Measurements from ENCODE around the gene DENND4B.
A peak's percentile ranks its signal among the peaks of the same experiment; 100 is the strongest.

The DENND4B gene

DNA sequence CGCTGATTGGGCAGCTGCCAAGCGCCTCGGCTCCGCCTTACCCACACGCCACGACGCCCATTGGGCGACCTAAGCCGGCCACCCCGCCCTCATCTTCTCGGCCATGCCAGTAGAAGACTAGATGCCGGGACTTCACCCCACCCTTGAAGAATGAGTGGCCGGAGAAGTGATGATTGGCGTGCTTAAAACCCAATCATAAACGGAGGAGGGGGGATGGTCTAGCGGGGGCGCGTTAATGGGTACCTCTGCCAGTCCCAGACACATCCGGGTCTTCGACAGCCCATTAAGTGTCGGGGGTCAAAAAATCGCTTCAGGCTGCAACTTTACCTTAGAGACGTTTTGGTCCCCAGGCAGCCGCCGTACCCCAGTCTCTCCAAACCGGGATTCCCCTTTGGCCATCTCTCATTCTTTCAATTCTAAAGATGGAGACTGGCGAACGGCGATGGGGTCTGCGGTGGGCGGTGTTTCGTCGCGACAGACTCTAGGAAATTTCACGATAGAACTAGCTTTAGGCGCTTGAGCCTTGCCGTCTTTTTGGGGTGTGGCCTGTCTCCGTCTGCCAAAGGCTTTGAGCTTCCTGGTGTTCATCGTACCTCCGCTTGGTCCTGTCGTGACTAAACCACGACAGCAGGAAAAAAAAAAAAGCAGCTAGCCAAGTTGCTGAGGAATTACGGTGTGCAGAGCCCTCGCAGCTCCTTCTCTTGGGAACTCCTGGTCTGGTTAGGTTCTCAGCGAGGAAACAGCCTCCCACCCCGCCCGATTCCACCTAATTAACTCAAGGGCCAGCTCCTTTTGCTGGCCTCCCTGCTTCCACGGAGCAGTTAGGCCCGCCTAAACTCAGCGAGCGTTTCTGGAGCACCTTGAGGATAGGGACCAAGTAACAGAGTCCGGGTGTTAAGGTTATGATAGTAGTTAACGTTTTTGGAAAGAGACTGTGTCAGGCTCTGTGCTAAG, 23.3 kb downstream of the DENND4B start, which contains the start of gene GATAD2B:
Gene GATAD2B, minus strand, starts transcription at position 1 of the 954 bp plus-strand sequence. CDS start 94,625 bp downstream, outside the sequence.
- peak within 1 kb of the TSS; percentile 95 for H3K4me3 ChIP-seq (ENCODE audit: low read depth, low read length)
- TF ChIP-seq, protein P1, sequence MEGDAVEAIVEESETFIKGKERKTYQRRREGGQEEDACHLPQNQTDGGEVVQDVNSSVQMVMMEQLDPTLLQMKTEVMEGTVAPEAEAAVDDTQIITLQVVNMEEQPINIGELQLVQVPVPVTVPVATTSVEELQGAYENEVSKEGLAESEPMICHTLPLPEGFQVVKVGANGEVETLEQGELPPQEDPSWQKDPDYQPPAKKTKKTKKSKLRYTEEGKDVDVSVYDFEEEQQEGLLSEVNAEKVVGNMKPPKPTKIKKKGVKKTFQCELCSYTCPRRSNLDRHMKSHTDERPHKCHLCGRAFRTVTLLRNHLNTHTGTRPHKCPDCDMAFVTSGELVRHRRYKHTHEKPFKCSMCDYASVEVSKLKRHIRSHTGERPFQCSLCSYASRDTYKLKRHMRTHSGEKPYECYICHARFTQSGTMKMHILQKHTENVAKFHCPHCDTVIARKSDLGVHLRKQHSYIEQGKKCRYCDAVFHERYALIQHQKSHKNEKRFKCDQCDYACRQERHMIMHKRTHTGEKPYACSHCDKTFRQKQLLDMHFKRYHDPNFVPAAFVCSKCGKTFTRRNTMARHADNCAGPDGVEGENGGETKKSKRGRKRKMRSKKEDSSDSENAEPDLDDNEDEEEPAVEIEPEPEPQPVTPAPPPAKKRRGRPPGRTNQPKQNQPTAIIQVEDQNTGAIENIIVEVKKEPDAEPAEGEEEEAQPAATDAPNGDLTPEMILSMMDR (conservative IDR thresholded peaks at IDR 0.05; ENCODE audit: low read depth, low read length), result no peak
- DNase-seq (ENCODE audit: low read depth), result peak; percentile 100

DNA sequence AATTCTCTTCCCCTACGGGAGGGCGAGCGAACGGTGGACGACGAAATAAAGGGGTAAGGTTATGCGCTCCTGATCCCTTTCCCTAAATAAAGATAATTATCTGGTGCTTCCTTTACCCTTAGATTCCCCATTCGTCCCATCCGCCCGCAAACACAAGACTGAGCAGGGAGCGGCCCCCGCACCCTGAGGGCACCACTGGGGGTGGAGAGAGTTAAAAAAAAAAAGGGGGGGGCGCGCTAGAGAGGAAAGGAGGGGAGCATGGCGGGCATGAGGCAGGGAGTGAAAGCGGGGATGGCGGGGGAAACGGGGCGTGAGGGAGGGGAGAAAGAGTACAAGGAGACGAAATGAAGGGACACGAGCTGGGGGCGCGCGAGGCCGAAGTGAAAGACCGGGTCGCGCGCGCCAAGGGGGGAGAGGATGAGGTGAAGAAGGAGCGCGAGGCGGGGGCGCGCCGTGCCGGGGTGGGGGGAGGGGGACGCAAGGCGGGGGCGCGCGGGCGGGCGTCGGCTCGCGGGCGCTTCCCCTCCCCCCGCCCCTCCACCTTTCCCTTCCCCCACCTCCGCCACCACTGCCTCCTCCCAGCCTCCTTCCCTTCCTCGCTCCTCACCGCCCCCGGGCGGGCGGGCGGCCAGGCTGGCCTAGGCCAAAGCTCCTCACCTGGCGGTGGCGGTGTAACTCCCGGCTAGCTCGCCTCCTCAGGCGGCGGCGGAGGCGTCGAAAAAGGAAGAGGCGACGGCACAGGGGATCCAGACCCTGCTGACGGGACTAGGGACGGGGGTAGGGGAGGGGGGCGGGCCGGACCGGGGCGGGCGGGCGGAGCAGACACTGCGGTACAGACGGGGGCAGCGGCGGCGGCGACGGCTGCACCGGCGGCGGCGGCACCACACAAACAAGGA, 24.2 kb downstream of the DENND4B start:
- DNase-seq (ENCODE audit: low read depth), result no peak
- peak overlapping the region; percentile 95 for H3K4me3 ChIP-seq (ENCODE audit: low read depth, low read length)
- TF ChIP-seq, protein P1 (conservative IDR thresholded peaks at IDR 0.05; ENCODE audit: low read depth, low read length), result peak; percentile 9

DNA sequence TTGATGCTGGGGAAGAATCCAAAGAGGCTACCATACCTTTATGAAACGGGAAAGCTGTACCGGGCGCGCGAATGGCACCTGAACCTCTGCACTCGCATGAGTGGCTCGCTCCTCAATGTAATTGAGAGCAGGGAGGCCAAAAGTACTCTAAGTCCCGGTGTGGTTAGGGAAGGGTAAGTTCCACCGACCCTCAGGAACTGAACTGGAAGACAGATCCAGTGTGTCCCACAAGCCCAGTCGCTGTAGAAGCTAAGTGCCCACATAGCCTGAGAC, 24.8 kb downstream of the DENND4B start:
- no peak for DNase-seq (ENCODE audit: low read depth)
- TF ChIP-seq, protein P1 (conservative IDR thresholded peaks at IDR 0.05; ENCODE audit: low read depth, low read length), result no peak
- H3K4me3 ChIP-seq (ENCODE audit: low read depth, low read length), result peak overlapping the region; percentile 95

DNA sequence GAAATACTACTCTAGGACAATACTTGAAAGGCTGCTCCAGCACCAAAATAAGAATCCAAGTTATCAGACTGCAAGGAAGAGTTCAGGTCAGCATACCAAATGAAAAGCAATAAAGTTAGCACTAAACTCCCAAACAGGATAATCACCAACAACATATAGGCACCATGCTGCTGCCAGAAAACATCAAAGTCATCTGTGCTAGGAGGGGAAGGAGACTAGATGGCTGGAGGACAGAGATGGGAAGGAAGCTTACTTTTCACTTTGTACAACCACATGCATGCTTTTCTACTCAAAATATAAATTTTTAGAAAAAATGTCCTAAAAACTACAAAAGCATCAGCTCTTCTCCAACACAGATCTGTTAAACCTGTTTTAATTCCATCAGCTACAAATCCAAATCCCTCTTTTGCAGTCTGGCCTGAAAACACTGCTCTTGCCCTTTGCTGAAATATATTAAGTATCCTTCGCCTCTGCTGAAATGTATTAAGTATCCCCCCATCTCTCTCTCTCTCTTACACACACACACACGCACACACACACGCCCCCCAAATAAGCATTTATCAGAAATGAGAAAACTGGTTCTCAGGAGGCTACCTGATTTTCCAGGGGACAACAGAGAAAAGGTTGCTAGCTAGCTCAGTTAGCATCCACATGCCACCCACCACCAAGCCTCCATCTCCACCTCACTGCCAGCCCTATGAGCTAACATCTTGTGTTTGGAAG, 25.3 kb downstream of the DENND4B start:
- TF ChIP-seq, protein P1 (conservative IDR thresholded peaks at IDR 0.05; ENCODE audit: low read depth, low read length), result no peak
- peak overlapping the region; percentile 95 for H3K4me3 ChIP-seq (ENCODE audit: low read depth, low read length)
- no peak for DNase-seq (ENCODE audit: low read depth)

DNA sequence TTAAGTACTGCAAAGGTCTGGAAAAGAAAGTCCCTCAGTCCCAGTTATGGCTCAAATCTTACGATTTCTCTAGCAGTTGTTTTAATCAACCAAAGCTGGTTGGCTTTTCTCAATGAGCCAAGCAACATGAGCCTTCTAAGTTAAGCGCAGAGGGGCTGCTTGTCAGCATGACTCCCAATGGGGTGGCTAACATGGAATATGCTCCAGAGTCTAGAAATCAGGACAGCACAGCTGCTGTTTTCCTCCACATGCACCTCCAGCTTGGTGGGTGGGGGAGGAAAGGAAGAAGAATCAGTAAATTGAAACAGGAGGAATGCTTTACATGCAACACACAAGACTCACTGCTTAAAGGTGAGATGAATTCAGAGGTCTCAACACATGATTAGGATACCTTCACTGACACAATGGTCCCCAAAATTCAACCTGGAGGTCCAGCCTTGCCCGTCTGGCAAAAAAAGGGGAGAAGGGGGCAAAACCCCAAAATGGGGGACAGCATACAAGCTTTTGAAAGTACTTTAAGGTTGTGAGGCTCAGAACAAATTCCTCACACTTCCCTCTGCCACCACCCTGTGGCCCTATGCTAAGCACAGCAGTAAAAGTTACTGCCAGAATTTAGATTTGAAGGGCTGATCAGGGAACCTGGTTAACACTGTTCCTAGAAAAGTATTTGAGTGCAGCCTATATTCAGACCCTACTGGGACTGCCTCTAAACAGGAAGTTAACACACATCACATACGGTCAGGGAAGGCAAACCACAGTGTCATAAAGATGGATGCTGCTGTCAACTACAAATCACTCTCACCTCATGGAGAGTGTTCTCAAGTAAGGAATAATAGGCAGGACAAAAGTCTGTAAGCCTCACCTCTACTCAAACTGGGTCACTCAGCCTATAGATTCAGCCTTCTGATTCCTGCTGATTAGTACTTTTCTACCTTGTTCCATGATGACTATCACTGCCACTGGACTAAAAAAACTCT, 26.4 kb downstream of the DENND4B start:
- H3K4me3 ChIP-seq (ENCODE audit: low read depth, low read length), result no peak overlapping the region
- TF ChIP-seq, protein P1 (conservative IDR thresholded peaks at IDR 0.05; ENCODE audit: low read depth, low read length), result peak; percentile 64
- peak; percentile 51 for DNase-seq (ENCODE audit: low read depth)

All from choroid plexus epithelial cell (primary cell).